MM.1S (cell line): ENCODE measurements around the gene PARP11.

Experiments used
- EZH2 ChIP-seq: fragments of 300-600 bp; sonication (generic); optimal IDR thresholded peaks from 2 replicates; pipeline ENCODE3; 2017; ENCODE audit warnings: low read depth, mild to moderate bottlenecking, antibody characterized with exemption, low read length, mixed read lengths
- EZH2phosphoT487 ChIP-seq: fragments of 300-600 bp; sonication (generic); IDR thresholded peaks from 2 replicates; pipeline ENCODE4 v1.6.1; 2018; ENCODE audit warnings: antibody characterized with exemption, low read length
- TF ChIP-seq, protein P1 (sequence below): fragments of 300-600 bp; sonication (generic); IDR thresholded peaks from 2 replicates; pipeline ENCODE4 v1.5.1; 2016; ENCODE audit warnings: antibody characterized with exemption, low read length, mixed read lengths

DNA sequence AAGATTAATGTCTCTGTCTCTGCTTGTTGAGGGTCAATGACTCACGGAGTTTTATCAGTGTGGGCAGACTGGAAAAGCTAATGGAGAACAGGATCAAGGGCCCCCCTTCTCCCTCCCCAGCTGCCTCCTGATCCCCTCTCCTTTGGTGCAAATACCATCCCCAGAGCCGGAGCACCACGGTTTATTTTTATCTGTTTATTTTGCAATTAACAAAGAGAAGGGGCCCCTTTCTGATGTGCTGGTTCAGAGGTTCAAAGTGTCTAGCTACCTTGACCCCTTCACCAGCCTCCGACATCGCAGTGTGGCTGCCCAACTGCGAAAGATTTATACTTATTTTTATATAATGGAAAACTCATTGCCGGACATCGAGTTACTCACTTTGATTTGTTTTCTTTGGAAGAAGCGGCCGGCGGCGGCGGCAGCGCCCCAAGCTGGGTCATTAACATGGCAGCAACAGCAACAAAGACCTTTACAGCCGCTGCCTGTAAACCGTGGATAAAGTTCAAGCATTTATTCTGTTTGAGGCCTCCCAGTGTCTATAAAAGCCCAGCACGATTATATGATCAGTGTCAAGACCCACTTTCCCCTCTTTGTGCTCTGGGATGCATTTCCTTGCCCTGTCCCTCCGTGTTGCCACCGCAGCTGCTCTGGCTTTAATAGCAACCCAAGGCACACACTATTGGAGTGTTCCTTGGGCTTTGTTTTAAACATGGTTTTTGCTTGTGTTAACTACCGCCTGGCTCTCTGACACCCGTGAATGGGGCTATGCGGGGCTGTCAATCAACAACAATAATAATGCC, 47.4 kb upstream of the PARP11 start:
- TF ChIP-seq, protein P1, sequence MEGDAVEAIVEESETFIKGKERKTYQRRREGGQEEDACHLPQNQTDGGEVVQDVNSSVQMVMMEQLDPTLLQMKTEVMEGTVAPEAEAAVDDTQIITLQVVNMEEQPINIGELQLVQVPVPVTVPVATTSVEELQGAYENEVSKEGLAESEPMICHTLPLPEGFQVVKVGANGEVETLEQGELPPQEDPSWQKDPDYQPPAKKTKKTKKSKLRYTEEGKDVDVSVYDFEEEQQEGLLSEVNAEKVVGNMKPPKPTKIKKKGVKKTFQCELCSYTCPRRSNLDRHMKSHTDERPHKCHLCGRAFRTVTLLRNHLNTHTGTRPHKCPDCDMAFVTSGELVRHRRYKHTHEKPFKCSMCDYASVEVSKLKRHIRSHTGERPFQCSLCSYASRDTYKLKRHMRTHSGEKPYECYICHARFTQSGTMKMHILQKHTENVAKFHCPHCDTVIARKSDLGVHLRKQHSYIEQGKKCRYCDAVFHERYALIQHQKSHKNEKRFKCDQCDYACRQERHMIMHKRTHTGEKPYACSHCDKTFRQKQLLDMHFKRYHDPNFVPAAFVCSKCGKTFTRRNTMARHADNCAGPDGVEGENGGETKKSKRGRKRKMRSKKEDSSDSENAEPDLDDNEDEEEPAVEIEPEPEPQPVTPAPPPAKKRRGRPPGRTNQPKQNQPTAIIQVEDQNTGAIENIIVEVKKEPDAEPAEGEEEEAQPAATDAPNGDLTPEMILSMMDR: no peak
- TF ChIP-seq EZH2phosphoT487 (no peak), EZH2 (no peak)
